ENCODE measurements around the gene MYO16. TPM values are rescaled to one million over a fixed set of nuclear protein-coding genes. Genes with fewer than 3 reads are reported as not detected.

Gene MYO16
- total RNA-seq, 2 donors from 2014 or later, result 0.42 TPM; not detected in 1

GRCh38 chr13:108957369-108958012, 328.1 kb downstream of the MYO16 start:
- DNase-seq (ENCODE audit: low spot score) (no peak), ATAC-seq (ENCODE audit: insufficient number of reproducible peaks, low FRiP score, low read depth) (no peak)
- TF ChIP-seq CTCF (IDR thresholded peaks at IDR 0.05), result no peak
- Histone ChIP-seq H3K4me1 (ENCODE audit: control insufficient read depth in 1 of 2, low read depth in 2 of 2) (peaks cover 6 to 18% of the 10 kb centered on the region in 2 donors), H3K9me3 (no peaks in the 10 kb centered on the region), H3K4me3 (peak overlapping the region; percentile 40), H3K36me3 (no peaks in the 10 kb centered on the region), H3K27ac (no peak overlapping the region), H3K27me3 (replicated peaks; ENCODE audit: insufficient read depth) (no peaks in the 10 kb centered on the region)

DNA sequence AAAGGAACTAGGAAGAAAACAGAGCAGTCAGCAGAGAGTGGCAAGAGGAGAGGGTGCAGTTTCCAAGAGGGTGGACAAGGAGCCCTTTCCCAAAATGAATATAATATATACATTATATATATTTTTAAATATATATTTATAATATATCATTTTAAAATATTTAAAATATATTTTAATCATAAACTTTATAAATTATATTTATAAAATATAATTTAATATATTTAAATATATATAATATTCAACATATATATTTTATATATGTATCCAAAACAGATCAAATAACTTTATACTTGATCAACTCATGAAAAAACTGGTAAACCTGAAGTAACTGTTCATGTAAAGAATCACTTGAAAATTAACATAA, 328.6 kb downstream of the MYO16 start:
- ATAC-seq (ENCODE audit: insufficient number of reproducible peaks, low FRiP score, low read depth) (no peak), DNase-seq (ENCODE audit: low spot score) (no peak)
- Histone ChIP-seq H3K4me3 (peak overlapping the region; percentile 40), H3K27ac (no peak overlapping the region), H3K27me3 (replicated peaks; ENCODE audit: insufficient read depth) (no peaks in the 10 kb centered on the region), H3K36me3 (no peaks in the 10 kb centered on the region), H3K9me3 (no peaks in the 10 kb centered on the region), H3K4me1 (ENCODE audit: control insufficient read depth in 1 of 2, low read depth in 2 of 2) (peaks cover 6 to 18% of the 10 kb centered on the region in 2 donors)
- TF ChIP-seq CTCF (IDR thresholded peaks at IDR 0.05), result no peak

- no peak overlapping the region for H3K4me3 ChIP-seq
- H3K36me3 ChIP-seq, result no peaks in the 10 kb centered on the region
- DNase-seq (ENCODE audit: low spot score), result no peak
- TF ChIP-seq CTCF (IDR thresholded peaks at IDR 0.05), result no peak
- H3K4me1 ChIP-seq (ENCODE audit: control insufficient read depth in 1 of 2, low read depth in 2 of 2), result peaks cover 6 to 18% of the 10 kb centered on the region in 2 donors
- no peaks in the 10 kb centered on the region for H3K27me3 ChIP-seq (replicated peaks; ENCODE audit: insufficient read depth)
- no peaks in the 10 kb centered on the region for H3K9me3 ChIP-seq
- H3K27ac ChIP-seq, result peak overlapping the region; percentile 5 to 62
- ATAC-seq (ENCODE audit: insufficient number of reproducible peaks, low FRiP score, low read depth), result no peak
Measured at GRCh38 chr13:108959234-108959633, 329.8 kb downstream of the MYO16 start.

DNA sequence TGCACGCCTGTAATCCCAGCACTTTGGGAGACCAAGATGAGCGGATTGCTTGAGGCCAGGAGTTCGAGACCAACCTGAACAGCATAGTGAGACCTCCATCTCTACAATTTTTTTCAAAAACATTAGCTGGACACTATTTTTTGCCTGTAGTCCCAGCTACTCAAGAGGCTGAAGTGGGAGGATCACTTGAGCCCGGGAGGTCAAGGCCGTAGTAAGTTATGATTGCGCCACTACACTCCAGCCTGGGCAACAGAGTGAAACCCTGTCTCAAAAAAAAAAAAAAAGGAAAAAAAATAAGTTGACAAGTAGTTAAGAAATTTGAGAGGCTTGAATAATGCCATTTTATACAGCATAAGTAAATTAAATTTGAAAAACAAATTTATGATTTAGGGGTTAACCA, 330.6 kb downstream of the MYO16 start:
- H3K9me3 ChIP-seq, result no peaks in the 10 kb centered on the region
- peaks cover 6 to 18% of the 10 kb centered on the region in 2 donors for H3K4me1 ChIP-seq (ENCODE audit: control insufficient read depth in 1 of 2, low read depth in 2 of 2)
- H3K36me3 ChIP-seq, result no peaks in the 10 kb centered on the region
- ATAC-seq (ENCODE audit: insufficient number of reproducible peaks, low FRiP score, low read depth) (no peak), DNase-seq (ENCODE audit: low spot score) (no peak)
- H3K27me3 ChIP-seq (replicated peaks; ENCODE audit: insufficient read depth), result no peaks in the 10 kb centered on the region
- H3K4me3 ChIP-seq, result no peak overlapping the region
- H3K27ac ChIP-seq, result no peak overlapping the region
- TF ChIP-seq CTCF (IDR thresholded peaks at IDR 0.05), result no peak

DNA sequence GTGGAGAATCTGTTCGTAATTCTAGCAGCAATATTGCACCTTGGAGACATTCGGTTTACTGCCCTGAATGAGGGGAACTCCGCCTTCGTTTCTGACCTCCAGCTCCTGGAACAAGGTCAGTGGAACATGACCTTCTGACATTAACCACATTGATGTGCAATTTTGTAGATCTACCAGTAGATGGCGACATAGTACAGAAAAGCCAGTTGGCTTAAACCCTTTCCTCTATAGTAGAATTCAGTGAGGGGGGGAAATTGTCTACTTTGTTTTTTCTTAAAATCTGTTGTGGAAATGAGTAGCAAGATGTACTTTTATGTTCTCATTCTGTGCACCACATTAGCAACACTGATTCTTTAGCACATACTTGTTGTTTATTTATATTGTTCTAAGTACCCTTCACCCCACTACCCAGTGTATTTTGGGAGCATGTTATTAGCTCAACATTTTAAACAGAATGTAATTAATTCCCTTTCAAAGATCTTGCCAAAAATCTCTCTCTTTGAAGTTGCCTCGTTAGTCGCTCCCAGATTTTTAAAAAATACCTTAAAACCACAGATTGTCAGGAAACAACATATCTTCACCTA, 332.2 kb downstream of the MYO16 start:
- H3K27ac ChIP-seq, result no peak overlapping the region
- H3K27me3 ChIP-seq (replicated peaks; ENCODE audit: insufficient read depth), result no peaks in the 10 kb centered on the region
- H3K4me1 ChIP-seq (ENCODE audit: control insufficient read depth in 1 of 2, low read depth in 2 of 2), result peaks cover 6 to 18% of the 10 kb centered on the region in 2 donors
- TF ChIP-seq CTCF (IDR thresholded peaks at IDR 0.05), result peak; percentile 84
- no peaks in the 10 kb centered on the region for H3K9me3 ChIP-seq
- no peak overlapping the region for H3K4me3 ChIP-seq
- no peaks in the 10 kb centered on the region for H3K36me3 ChIP-seq
- no peak for DNase-seq (ENCODE audit: low spot score)
- no peak for ATAC-seq (ENCODE audit: insufficient number of reproducible peaks, low FRiP score, low read depth)

Measured in thoracic aorta (tissue), 2 donors.